Measurements from ENCODE around the gene ANXA4.
A peak's percentile ranks its signal among the peaks of the same experiment; 100 is the strongest.

ANXA4 gene

DNA sequence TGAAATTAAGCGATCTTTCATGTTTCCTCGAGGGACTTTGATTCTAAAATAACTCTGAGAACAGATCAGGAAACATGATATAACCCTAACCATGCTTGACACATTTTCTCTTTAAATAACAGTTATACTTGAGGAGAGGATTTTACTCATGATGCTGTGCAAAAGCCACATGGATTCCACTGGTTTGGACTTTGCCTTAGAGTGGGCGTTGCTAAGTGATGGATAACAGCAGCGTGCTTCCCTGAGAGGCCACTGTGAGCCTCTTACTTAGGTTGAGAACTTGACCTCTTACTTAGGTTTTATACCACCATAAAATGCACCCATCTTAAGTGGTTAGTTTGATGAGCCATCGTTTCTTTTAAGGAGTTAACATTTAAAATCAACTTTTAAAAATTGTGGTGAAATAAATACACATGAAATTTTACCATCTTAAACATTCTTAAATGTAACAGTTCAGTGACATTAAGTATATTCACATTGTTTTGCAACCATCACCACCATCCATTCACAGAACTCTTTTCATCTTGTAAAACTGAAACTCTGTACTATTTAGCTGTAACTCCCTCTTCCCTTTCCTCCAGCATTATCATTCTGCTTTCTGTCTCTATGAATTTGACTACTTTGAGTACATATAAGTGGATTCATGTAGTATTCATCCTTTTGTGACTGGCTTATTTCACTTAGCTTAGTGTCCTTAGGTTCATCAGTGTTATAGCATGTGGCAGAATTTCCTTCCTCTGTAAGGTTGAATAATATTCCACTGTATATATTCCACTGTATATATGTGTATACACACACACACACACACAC is 22.6 kb downstream of the ANXA4 start:
- no peak for TF ChIP-seq TAF1 (IDR thresholded peaks at IDR 0.05; ENCODE audit: low read depth, low read length)
- no peak for TF ChIP-seq POU2F2 (IDR thresholded peaks at IDR 0.05; ENCODE audit: low read depth, low read length)
- TF ChIP-seq SPI1 (IDR thresholded peaks at IDR 0.05; ENCODE audit: low read depth, low read length), result peak; percentile 66
- no peak for TF ChIP-seq POLR2AphosphoS5 (IDR thresholded peaks at IDR 0.05; ENCODE audit: low read depth, low read length)
- DNase-seq (ENCODE audit: insufficient read length, low spot score) (no peak), FAIRE-seq (peak; percentile 87)

- TF ChIP-seq SPI1 (IDR thresholded peaks at IDR 0.05; ENCODE audit: low read depth, low read length) (no peak), TAF1 (IDR thresholded peaks at IDR 0.05; ENCODE audit: low read depth, low read length) (no peak), POLR2A (IDR thresholded peaks at IDR 0.05; ENCODE audit: low read depth, low read length) (no peak), PAX5 (IDR thresholded peaks at IDR 0.05; ENCODE audit: insufficient read depth, low read length, severe bottlenecking) (no peak), POU2F2 (IDR thresholded peaks at IDR 0.05; ENCODE audit: low read depth, low read length) (no peak), POLR2AphosphoS5 (IDR thresholded peaks at IDR 0.05; ENCODE audit: low read depth, low read length) (no peak)
- DNase-seq (ENCODE audit: insufficient read length, low spot score), result no peak
- FAIRE-seq, result no peak
These were observed 23.1 kb downstream of the ANXA4 start for GRCh38 chr2:69765096-69765380.

DNA sequence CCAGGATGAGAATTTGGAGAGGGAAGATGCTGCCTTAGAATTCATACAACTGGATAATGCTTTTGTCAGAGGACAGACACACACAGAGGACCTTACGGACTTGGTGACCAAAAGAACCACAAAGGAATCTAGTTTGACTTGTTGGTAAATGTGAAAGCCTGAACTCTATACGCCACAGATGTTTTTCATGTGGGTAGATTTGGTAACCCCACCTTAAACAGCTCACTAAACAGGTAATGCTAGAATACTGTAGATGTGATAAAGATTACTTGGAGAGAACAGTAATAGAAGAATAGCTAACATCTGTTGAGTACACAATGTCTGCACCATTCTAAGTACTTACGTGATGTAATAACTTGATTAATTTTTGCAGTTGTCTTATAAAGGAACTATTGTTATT is 24.1 kb downstream of the ANXA4 start:
- no peak for TF ChIP-seq POLR2A (IDR thresholded peaks at IDR 0.05; ENCODE audit: low read depth, low read length)
- TF ChIP-seq POLR2AphosphoS5 (IDR thresholded peaks at IDR 0.05; ENCODE audit: low read depth, low read length), result no peak
- no peak for TF ChIP-seq PAX5 (IDR thresholded peaks at IDR 0.05; ENCODE audit: insufficient read depth, low read length, severe bottlenecking)
- no peak for TF ChIP-seq SPI1 (IDR thresholded peaks at IDR 0.05; ENCODE audit: low read depth, low read length)
- TF ChIP-seq POU2F2 (IDR thresholded peaks at IDR 0.05; ENCODE audit: low read depth, low read length), result no peak
- no peak for TF ChIP-seq TAF1 (IDR thresholded peaks at IDR 0.05; ENCODE audit: low read depth, low read length)
- FAIRE-seq (no peak), DNase-seq (ENCODE audit: insufficient read length, low spot score) (no peak)

GRCh38 chr2:69767034-69767433 is 25.1 kb downstream of the ANXA4 start:
- DNase-seq (ENCODE audit: insufficient read length, low spot score) (no peak), FAIRE-seq (peak; percentile 35)
- TF ChIP-seq TAF1 (IDR thresholded peaks at IDR 0.05; ENCODE audit: low read depth, low read length), result no peak
- TF ChIP-seq POLR2AphosphoS5 (IDR thresholded peaks at IDR 0.05; ENCODE audit: low read depth, low read length), result no peak
- no peak for TF ChIP-seq PAX5 (IDR thresholded peaks at IDR 0.05; ENCODE audit: insufficient read depth, low read length, severe bottlenecking)
- TF ChIP-seq POLR2A (IDR thresholded peaks at IDR 0.05; ENCODE audit: low read depth, low read length), result no peak
- TF ChIP-seq SPI1 (IDR thresholded peaks at IDR 0.05; ENCODE audit: low read depth, low read length), result no peak
- TF ChIP-seq POU2F2 (IDR thresholded peaks at IDR 0.05; ENCODE audit: low read depth, low read length), result no peak

DNA sequence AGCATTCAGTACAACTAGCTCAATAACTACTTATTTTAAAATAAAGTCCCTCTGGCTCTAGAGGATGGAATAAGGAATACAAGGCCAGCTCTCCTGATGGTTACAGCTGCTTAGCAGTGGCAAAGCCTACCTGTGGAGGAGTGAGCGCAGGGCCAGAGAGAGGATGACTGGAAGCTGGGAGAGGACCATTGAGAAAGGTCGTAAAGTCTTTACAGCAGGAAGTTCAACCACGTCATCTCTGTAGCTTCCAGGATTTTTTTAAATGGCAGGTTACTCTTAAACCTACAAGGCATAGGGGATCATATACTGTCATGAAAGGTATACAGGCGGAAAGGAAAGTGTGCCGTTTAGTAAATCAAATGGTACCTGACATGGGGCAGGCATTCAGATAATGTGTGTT is 26.3 kb downstream of the ANXA4 start:
- FAIRE-seq, result no peak
- DNase-seq (ENCODE audit: insufficient read length, low spot score), result no peak
- no peak for TF ChIP-seq POLR2A (IDR thresholded peaks at IDR 0.05; ENCODE audit: low read depth, low read length)
- no peak for TF ChIP-seq PAX5 (IDR thresholded peaks at IDR 0.05; ENCODE audit: insufficient read depth, low read length, severe bottlenecking)
- TF ChIP-seq SPI1 (IDR thresholded peaks at IDR 0.05; ENCODE audit: low read depth, low read length), result no peak
- TF ChIP-seq TAF1 (IDR thresholded peaks at IDR 0.05; ENCODE audit: low read depth, low read length), result no peak
- no peak for TF ChIP-seq POLR2AphosphoS5 (IDR thresholded peaks at IDR 0.05; ENCODE audit: low read depth, low read length)
- TF ChIP-seq POU2F2 (IDR thresholded peaks at IDR 0.05; ENCODE audit: low read depth, low read length), result no peak

- no peak for TF ChIP-seq POU2F2 (IDR thresholded peaks at IDR 0.05; ENCODE audit: low read depth, low read length)
These were observed 26.9 kb downstream of the ANXA4 start for GRCh38 chr2:69768789-69769188.

GRCh38 chr2:69769272-69769671 is 27.3 kb downstream of the ANXA4 start:
- DNase-seq (ENCODE audit: insufficient read length, low spot score) (no peak), FAIRE-seq (no peak)
- TF ChIP-seq POU2F2 (IDR thresholded peaks at IDR 0.05; ENCODE audit: low read depth, low read length) (no peak), POLR2AphosphoS5 (IDR thresholded peaks at IDR 0.05; ENCODE audit: low read depth, low read length) (no peak), SPI1 (IDR thresholded peaks at IDR 0.05; ENCODE audit: low read depth, low read length) (no peak), POLR2A (IDR thresholded peaks at IDR 0.05; ENCODE audit: low read depth, low read length) (no peak), PAX5 (IDR thresholded peaks at IDR 0.05; ENCODE audit: insufficient read depth, low read length, severe bottlenecking) (no peak)

More at GRCh38 chr2:69768789-69769188, 26.9 kb downstream of the ANXA4 start:
- FAIRE-seq, result no peak
- no peak for DNase-seq (ENCODE audit: insufficient read length, low spot score)

GRCh38 chr2:69770193-69770702 is 28.3 kb downstream of the ANXA4 start:
- DNase-seq (ENCODE audit: insufficient read length, low spot score), result no peak
- FAIRE-seq, result no peak
- TF ChIP-seq POLR2AphosphoS5 (IDR thresholded peaks at IDR 0.05; ENCODE audit: low read depth, low read length) (no peak), POU2F2 (IDR thresholded peaks at IDR 0.05; ENCODE audit: low read depth, low read length) (no peak), TAF1 (IDR thresholded peaks at IDR 0.05; ENCODE audit: low read depth, low read length) (no peak), POLR2A (IDR thresholded peaks at IDR 0.05; ENCODE audit: low read depth, low read length) (no peak), PAX5 (IDR thresholded peaks at IDR 0.05; ENCODE audit: insufficient read depth, low read length, severe bottlenecking) (no peak), SPI1 (IDR thresholded peaks at IDR 0.05; ENCODE audit: low read depth, low read length) (no peak)

- TF ChIP-seq TAF1 (IDR thresholded peaks at IDR 0.05; ENCODE audit: low read depth, low read length) (no peak), SPI1 (IDR thresholded peaks at IDR 0.05; ENCODE audit: low read depth, low read length) (no peak), POU2F2 (IDR thresholded peaks at IDR 0.05; ENCODE audit: low read depth, low read length) (no peak), POLR2A (IDR thresholded peaks at IDR 0.05; ENCODE audit: low read depth, low read length) (no peak), POLR2AphosphoS5 (IDR thresholded peaks at IDR 0.05; ENCODE audit: low read depth, low read length) (no peak), PAX5 (IDR thresholded peaks at IDR 0.05; ENCODE audit: insufficient read depth, low read length, severe bottlenecking) (no peak)
- no peak for DNase-seq (ENCODE audit: insufficient read length, low spot score)
- no peak for FAIRE-seq
These were observed 28.8 kb downstream of the ANXA4 start for GRCh38 chr2:69770747-69771146.

DNA sequence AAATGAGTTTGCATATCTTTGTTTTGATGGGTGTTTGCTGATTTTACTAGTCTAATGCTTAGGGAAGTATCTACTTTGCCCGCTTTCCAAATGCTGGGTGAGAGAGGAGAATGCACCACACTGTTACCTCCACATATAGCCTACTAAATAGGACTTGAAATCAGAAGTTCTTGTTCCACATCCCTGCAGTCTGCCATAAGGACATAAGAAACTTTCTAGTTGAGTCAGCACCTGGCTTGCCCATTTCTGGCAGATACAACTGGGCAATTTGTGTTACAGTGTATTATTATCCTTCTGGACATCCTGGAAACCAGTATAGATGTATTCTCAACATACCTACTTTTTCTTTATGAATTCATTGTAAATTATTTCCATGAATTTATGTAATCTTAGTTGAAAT is 29.5 kb downstream of the ANXA4 start:
- no peak for FAIRE-seq
- TF ChIP-seq SPI1 (IDR thresholded peaks at IDR 0.05; ENCODE audit: low read depth, low read length), result no peak
- TF ChIP-seq PAX5 (IDR thresholded peaks at IDR 0.05; ENCODE audit: insufficient read depth, low read length, severe bottlenecking), result no peak
- TF ChIP-seq POLR2A (IDR thresholded peaks at IDR 0.05; ENCODE audit: low read depth, low read length), result no peak
- TF ChIP-seq TAF1 (IDR thresholded peaks at IDR 0.05; ENCODE audit: low read depth, low read length), result no peak
- TF ChIP-seq POU2F2 (IDR thresholded peaks at IDR 0.05; ENCODE audit: low read depth, low read length), result no peak
- no peak for TF ChIP-seq POLR2AphosphoS5 (IDR thresholded peaks at IDR 0.05; ENCODE audit: low read depth, low read length)
- no peak for DNase-seq (ENCODE audit: insufficient read length, low spot score)
